Medulla oblongata (tissue), 1 donor: ENCODE measurements around the gene CNIH1.
"Not testable (repeated sequence)": the region's sequence is repeated elsewhere in the genome, so short reads cannot be mapped to it uniquely, and the experiment has no call there.

Experiments
- DNase-seq: peaks from one replicate; pipeline ENCODE4 v3.0.0-alpha.2; 2015; ENCODE audit errors: extremely low spot score

The CNIH1 gene

GRCh38 chr14:54427871-54428270 is 13.3 kb downstream of the CNIH1 start:
- DNase-seq: no peak

DNA sequence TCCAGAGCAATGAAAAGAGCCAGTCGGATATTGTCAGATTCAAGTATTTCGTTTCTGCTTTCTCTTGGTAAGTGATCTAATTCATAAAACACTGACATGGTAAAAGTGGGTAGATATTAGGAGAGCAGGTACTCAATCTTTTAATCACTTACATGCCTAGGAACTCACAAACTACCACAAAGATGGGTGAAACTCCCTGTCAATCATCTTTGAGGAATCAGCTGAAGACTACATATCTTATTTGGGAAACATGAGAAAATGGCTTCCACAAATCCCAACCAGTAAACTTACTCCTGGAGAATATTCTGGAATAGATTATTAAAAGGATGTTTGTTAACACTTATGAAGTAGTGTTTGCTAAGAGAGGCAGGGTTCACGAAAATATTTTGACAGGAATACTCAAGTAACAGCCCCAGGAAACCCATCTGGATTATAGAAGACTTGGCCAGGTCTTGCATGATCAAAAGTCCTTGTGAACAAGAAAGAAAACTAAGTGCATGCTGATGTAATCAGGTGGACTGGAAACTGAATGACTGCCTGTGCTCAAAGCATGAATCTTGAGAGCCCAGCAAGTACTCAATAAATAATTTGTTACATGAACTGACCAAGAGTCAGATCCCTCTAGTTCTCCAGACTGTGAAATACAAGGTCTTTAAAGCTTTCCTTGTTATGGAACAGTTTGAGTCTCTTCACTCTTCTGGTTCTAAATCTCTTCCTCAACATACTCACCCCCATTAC is 15.5 kb downstream of the CNIH1 start:
- no peak for DNase-seq

GRCh38 chr14:54425068-54425467 is 16.1 kb downstream of the CNIH1 start:
- no peak for DNase-seq

- no peak for DNase-seq
Observed at GRCh38 chr14:54424479-54424901, 16.7 kb downstream of the CNIH1 start.

DNA sequence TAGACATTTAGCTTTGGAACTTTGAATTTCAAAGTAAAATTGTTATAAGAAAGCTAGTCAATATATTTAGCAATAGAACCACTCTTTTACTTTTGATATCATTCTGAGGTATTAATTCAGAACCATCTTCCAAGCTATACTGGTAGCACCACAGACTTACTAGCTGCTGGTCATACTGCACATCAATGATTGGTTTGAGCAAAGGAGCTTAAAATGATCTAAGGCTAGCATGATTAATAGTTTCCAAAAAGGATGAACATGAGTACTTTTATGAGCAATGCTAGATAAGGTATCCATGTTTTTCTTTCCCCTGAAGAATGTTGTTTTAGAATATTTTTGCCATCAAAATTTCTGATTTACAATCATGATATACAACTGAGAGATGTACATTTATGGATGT is 17.2 kb downstream of the CNIH1 start:
- DNase-seq: no peak

GRCh38 chr14:54420478-54421142 is 20.6 kb downstream of the CNIH1 start:
- DNase-seq: peak; percentile 60

DNA sequence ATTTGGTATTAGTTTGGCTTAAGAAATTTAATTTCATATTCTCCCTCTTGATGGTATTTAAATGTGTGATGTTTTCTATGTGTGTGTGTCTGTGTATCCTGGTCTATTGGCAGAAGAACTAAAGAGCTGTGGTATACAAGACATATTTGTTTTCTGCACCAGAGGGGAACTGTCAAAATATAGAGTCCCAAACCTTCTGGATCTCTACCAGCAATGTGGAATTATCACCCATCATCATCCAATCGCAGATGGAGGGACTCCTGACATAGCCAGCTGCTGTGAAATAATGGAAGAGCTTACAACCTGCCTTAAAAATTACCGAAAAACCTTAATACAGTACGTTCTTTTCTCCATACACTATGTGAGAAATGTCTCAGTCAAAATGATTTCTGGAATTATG is 29.8 kb downstream of the CNIH1 start:
- no peak for DNase-seq

DNA sequence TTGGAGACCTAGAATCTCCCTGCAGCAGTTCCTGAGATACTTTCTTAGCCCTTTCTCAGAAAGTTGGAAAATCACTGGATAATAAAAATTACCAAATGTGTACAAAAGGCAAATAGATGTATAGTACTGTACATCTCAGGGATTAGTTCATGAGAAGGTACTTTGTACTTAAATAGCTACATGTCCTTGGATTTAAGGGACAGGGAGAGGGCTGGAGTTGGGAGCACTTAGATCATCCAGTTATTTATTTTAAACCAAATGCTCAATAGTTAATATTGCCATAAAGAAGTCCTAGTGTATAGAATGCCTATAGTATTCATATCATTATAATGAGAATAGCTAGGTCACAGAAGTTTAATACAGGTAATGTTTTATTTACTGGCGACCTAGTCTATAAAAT is 31.0 kb downstream of the CNIH1 start:
- DNase-seq: no peak

GRCh38 chr14:54403401-54404005 is 37.7 kb downstream of the CNIH1 start:
- DNase-seq: not testable (repeated sequence)

DNA sequence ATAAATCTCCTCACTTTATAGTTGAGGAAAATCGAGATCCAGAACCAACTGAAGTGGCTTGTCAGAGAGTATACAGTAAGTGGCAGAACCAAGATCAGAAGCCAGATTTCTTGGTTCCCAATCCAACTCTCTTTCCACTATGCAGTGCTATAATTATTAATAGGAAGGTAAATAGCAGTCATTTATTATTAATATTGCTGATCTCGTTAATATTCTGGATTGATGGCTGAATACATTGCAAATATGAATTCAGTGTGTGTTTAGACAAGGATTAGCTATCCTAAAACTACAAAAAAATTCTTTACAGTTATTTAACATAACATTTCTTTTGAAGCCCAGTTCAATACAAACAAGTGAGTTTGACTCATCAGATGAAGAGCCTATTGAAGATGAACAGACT is 41.6 kb downstream of the CNIH1 start:
- no peak for DNase-seq

GRCh38 chr14:54396493-54397335 is 44.5 kb downstream of the CNIH1 start, which contains the start of gene CDKN3:
TSS of gene CDKN3 (plus strand) at chr14:54397007. CDS start at chr14:54397069, 62 bp downstream.
- DNase-seq: peak; percentile 99

DNA sequence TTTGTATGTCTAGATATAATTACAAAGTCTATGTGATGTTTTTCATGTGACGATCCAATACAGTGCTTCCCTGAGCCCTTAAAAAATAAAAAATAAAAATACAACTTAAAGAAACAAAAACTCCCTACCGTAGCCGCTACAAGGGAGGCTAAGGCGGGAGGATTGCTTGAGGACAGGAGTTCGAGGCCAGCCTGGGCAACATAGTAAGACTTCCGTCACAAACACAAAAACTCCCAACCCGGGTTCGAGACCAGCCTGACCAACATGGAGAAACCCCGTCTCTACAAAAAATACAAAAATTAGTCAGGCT is 45.0 kb downstream of the CNIH1 start:
- peak; percentile 4 for DNase-seq

- no peak for DNase-seq
Observed at GRCh38 chr14:54395716-54396115, 45.5 kb downstream of the CNIH1 start.

DNA sequence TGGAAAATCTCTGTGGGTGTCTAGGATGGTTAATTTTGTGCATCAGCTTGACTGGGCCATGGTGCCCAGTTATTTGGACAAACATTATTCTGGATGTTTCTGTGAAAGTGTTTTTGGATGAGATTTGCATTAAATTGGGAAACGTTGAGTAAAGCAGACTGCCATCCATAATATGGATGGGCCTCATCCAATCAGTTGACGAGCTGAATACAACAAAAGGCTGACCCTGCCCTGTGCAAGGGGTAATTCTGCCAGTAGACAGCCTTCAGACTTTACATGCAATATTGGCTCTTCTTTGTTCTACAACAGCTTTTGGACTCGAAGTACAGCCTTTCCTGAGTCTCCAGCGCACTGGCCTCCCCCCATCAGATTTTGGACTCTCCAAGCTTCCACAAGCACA is 45.9 kb downstream of the CNIH1 start:
- no peak for DNase-seq

- DNase-seq: no peak
Observed at GRCh38 chr14:54394596-54394995, 46.6 kb downstream of the CNIH1 start.

DNA sequence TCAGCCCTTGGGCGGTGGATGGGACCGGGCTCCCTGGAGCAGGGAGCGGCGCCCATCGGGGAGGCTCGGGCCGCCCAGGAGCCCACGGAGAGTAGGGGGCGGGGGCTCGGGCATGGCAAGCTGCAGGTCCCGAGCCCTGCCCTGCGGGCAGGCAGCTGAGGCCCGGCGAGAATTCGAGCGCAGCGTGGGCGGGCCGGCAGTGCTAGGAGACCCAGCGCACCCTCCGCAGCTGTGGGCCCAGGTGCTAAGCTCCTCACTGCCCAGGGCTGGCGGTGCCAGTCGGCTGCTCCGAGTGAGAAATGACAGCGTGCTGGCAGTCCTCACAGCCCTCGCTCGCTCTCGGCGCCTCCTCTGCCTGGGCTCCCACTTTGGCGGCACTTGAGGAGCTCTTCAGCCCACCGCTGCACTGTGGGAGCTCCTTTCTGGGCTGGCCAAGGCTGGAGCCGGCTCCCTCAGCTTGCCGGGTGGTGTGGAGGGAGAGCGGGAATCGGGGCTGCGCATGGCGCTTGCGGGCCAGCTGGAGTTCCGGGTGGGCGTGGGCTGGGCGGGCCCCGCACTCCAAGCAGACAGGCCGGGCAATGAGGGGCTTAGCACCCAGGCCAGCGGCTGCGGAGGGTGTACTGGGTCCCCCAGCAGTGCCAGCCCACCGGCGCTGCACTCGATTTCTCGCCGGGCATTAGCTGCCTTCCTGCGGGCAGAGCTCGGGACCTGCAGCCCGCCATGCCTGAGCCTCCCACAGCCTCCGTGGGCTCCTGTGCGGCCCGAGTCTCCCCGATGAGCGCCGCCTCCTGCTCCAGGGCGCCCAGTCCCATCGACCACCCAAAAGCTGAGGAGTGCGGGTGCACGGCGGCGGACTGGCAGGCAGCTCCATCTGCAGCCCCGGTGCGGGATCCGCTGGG is 47.9 kb downstream of the CNIH1 start:
- DNase-seq: not testable (repeated sequence)

DNA sequence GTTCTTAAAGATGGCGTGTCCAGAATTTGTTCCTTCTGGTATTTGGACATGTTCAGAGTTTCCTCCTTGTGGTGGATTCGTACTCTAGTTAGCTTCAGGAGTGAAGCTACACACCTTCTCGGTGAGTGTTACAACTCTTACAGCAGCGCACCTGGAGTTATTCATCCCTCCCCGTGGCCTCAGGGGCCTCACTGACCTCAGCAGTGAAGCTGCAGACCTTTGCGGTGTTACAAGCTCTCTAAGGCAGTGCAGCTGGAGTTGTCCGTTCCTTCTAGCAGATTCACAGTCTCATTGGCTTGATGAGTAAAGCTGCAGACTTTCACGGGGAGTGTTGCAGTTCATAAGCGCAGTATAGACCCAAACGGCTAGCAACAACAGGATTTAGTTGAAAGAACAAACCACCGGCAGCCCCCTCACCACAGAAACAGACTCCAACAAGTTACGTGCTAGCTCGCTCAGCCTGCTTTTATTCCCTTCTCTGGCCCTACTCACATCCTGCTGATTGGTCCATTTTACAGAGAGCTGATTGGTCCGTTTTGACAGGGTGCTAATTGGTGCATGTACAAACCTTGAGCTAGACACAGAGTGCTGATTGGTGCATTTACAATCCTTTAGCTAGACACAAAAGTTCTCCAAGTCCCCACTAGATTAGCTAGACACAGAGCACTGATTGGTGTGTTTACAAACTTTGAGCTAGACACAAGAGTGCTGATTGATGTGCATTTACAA is 48.9 kb downstream of the CNIH1 start:
- no peak for DNase-seq

DNA sequence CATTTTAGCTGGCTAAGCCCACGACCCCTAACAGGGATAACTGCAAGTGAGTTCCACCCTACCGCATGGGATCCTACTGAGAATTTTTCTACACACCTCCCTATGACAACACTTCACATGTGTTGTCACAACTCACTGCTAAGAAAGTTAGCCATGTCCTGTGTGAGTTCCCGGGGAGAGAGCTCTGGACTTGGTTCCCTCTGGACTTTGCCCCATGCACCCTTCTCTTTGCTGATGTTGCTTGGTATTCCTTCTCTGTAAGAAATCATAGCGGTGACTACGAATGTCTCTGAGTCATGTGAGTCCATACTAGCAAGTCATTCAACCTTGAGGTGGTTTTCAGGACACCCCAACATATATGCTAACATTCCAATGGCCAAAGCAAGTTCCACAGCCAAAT is 53.8 kb downstream of the CNIH1 start:
- DNase-seq: no peak

DNA sequence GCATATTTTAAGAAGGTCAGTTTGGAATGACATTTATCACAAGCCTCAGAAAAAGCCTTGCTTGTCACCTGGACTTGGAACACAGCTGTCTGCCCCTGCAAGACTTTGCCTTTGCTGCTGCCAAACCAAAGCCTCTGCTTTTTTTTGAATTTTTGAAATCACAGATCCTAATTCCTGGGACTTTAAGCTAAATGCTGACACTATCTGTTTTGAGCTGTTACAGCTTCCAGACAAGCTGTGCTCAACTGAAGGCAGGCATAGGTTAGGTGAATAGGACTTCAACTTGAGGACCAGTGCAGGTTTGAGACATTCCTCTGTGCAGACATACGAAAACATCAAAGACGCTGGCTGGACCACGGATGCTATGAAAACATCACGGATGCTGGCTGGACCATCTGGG is 55.6 kb downstream of the CNIH1 start:
- DNase-seq: no peak

DNA sequence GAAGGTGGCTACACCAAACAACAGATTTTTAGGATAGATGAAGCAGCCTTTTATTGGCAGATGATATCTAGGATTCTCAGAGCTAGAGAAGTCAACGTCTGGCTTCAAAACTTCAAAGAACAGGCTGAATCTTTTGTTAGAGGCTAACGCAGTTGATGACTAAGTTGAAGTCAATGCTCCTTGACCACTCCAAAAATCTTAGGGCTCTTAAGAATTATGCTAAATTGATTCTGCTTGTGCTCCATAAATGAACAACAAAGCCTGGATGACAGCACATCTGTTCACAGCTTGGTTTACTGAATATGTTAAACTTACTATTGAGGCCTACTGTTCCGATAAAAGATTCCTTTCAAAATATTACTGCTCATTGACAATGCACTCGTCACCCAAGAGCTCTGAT is 57.3 kb downstream of the CNIH1 start:
- DNase-seq: no peak

GRCh38 chr14:54381821-54382220 is 59.4 kb downstream of the CNIH1 start:
- no peak for DNase-seq
